Activated naive CD8-positive, alpha-beta T cell treated with anti-CD3 and anti-CD28 coated beads, Interleukin-2, amount 50 U/mL, for 16 hours (primary cell): Measurements from ENCODE around the gene F3.
A peak's percentile ranks its signal among the peaks of the same experiment; 100 is the strongest.
"Not testable (repeated sequence)": the region's sequence is repeated elsewhere in the genome, so short reads cannot be mapped to it uniquely, and the experiment has no call there.

Source experiments
- DNase-seq: peaks from one replicate; pipeline ENCODE4 v3.0.0-alpha.2; 2020; ENCODE audit warnings: low read depth, low spot score

The F3 gene

GRCh38 chr1:94541246-94542087, at the start of gene F3:
Gene F3, minus strand, starts transcription at chr1:94541759. Its CDS starts 123 bp downstream, at chr1:94541636.
- peak; percentile 49 for DNase-seq

- DNase-seq: no peak
Observed at GRCh38 chr1:94590203-94591137, 48.9 kb upstream of the F3 start.

GRCh38 chr1:94589728-94590127, 48.2 kb upstream of the F3 start:
- no peak for DNase-seq

- DNase-seq: no peak
Observed at GRCh38 chr1:94582565-94582964, 41.0 kb upstream of the F3 start.

GRCh38 chr1:94580367-94581115, 39.0 kb upstream of the F3 start:
- DNase-seq: no peak

- DNase-seq: no peak
Observed at GRCh38 chr1:94579876-94580294, 38.3 kb upstream of the F3 start.

- DNase-seq: no peak
Observed at GRCh38 chr1:94578856-94579255, 37.3 kb upstream of the F3 start.

- DNase-seq: not testable (repeated sequence)
Observed at GRCh38 chr1:94573917-94574316, 32.4 kb upstream of the F3 start.

- DNase-seq: no peak
Observed at GRCh38 chr1:94572780-94573179, 31.2 kb upstream of the F3 start.

- not testable (repeated sequence) for DNase-seq
Observed at GRCh38 chr1:94570965-94571364, 29.4 kb upstream of the F3 start.

GRCh38 chr1:94568806-94569205, 27.2 kb upstream of the F3 start:
- DNase-seq: not testable (repeated sequence)

GRCh38 chr1:94567975-94568607, 26.5 kb upstream of the F3 start:
- DNase-seq: not testable (repeated sequence)

GRCh38 chr1:94566436-94566835, 24.9 kb upstream of the F3 start:
- DNase-seq: not testable (repeated sequence)

- no peak for DNase-seq
Observed at GRCh38 chr1:94565901-94566300, 24.3 kb upstream of the F3 start.

GRCh38 chr1:94562519-94563260, 21.1 kb upstream of the F3 start:
- DNase-seq: no peak

GRCh38 chr1:94560333-94560732, 18.8 kb upstream of the F3 start:
- no peak for DNase-seq

GRCh38 chr1:94559921-94560320, 18.4 kb upstream of the F3 start:
- no peak for DNase-seq

- DNase-seq: no peak
Observed at GRCh38 chr1:94555091-94555490, 13.5 kb upstream of the F3 start.

GRCh38 chr1:94554580-94554979, 13.0 kb upstream of the F3 start:
- DNase-seq: no peak

GRCh38 chr1:94553931-94554330, 12.4 kb upstream of the F3 start:
- no peak for DNase-seq
